ENCODE results near the gene SHANK3. TPM values are rescaled to one million over a fixed set of nuclear protein-coding genes. Genes with fewer than 3 reads are reported as not detected.

The SHANK3 gene
- total and polyA plus RNA-seq, 2 experiments from 2014 or later, result 3.3 to 14.4 TPM

GRCh38 chr22:50701076-50701419 lies 28.4 kb downstream of the SHANK3 start:
- DNase-seq (ENCODE audit: low read depth in 1 of 2, low spot score in 1 of 2), result no peak
- TF ChIP-seq, protein P1, sequence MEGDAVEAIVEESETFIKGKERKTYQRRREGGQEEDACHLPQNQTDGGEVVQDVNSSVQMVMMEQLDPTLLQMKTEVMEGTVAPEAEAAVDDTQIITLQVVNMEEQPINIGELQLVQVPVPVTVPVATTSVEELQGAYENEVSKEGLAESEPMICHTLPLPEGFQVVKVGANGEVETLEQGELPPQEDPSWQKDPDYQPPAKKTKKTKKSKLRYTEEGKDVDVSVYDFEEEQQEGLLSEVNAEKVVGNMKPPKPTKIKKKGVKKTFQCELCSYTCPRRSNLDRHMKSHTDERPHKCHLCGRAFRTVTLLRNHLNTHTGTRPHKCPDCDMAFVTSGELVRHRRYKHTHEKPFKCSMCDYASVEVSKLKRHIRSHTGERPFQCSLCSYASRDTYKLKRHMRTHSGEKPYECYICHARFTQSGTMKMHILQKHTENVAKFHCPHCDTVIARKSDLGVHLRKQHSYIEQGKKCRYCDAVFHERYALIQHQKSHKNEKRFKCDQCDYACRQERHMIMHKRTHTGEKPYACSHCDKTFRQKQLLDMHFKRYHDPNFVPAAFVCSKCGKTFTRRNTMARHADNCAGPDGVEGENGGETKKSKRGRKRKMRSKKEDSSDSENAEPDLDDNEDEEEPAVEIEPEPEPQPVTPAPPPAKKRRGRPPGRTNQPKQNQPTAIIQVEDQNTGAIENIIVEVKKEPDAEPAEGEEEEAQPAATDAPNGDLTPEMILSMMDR (IDR thresholded peaks at IDR 0.05; ENCODE audit: low read depth, low read length), result no peak
- H3K4me1 ChIP-seq (ENCODE audit: low read depth), result peaks cover 6% of the 10 kb centered on the region
- H3K36me3 ChIP-seq, result no peaks in the 10 kb centered on the region
- no peak overlapping the region for H3K27ac ChIP-seq
- H3K27me3 ChIP-seq, result no peaks in the 10 kb centered on the region
- no peaks in the 10 kb centered on the region for H3K9me3 ChIP-seq (ENCODE audit: low read depth)
- H3K4me3 ChIP-seq, result no peak overlapping the region

DNA sequence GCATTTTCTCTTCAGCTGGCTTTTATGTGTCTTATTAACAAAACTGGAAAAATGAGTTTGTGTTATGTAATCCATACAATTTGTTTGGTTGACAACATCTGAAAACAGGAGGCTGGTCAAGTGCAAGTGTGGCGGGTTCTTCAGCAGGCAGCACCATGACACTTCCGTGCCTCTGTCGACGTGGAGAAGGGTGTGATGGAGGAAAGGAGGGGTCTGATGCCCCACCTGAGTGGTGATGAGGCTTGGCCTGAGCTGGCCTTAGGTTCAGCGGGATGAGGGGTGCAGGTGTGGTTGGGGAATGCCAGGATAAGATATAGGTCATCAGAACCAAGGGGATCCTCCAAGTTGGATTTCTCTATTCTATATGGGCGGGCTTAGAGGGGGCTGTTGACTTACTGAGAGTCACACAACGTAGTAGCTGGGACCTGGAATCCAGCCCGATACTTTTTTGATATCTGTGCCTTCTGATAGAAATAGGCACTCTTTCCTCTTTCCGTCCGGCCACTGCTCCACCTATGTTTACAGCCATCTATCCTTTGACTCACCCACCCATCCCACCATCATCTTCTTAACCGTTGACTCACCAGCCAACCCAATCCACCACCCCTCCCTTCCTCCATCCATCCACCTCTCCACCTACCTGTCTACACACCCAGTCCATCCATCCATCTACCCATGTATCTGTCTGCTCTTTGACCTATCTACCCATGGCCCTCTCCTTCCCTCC lies 29.0 kb downstream of the SHANK3 start:
- H3K27me3 ChIP-seq, result no peaks in the 10 kb centered on the region
- H3K4me1 ChIP-seq (ENCODE audit: low read depth), result peaks cover 6% of the 10 kb centered on the region
- no peaks in the 10 kb centered on the region for H3K9me3 ChIP-seq (ENCODE audit: low read depth)
- no peaks in the 10 kb centered on the region for H3K36me3 ChIP-seq
- TF ChIP-seq, protein P1 (IDR thresholded peaks at IDR 0.05; ENCODE audit: low read depth, low read length), result no peak
- DNase-seq (ENCODE audit: low read depth in 1 of 2, low spot score in 1 of 2), result no peak
- H3K27ac ChIP-seq, result no peak overlapping the region
- H3K4me3 ChIP-seq, result no peak overlapping the region

- H3K27ac ChIP-seq, result no peak overlapping the region
- TF ChIP-seq, protein P1 (IDR thresholded peaks at IDR 0.05; ENCODE audit: low read depth, low read length), result no peak
- H3K9me3 ChIP-seq (ENCODE audit: low read depth), result no peaks in the 10 kb centered on the region
- H3K27me3 ChIP-seq, result no peaks in the 10 kb centered on the region
- no peak overlapping the region for H3K4me3 ChIP-seq
- peaks cover 6% of the 10 kb centered on the region for H3K4me1 ChIP-seq (ENCODE audit: low read depth)
- no peaks in the 10 kb centered on the region for H3K36me3 ChIP-seq
- no peak for DNase-seq (ENCODE audit: low read depth in 1 of 2, low spot score in 1 of 2)
Measured at GRCh38 chr22:50702261-50702671, 29.6 kb downstream of the SHANK3 start.

GRCh38 chr22:50702821-50703725 lies 30.4 kb downstream of the SHANK3 start:
- Histone ChIP-seq H3K4me1 (ENCODE audit: low read depth) (peaks cover 6% of the 10 kb centered on the region), H3K4me3 (no peak overlapping the region), H3K36me3 (no peaks in the 10 kb centered on the region), H3K27me3 (no peaks in the 10 kb centered on the region), H3K9me3 (ENCODE audit: low read depth) (no peaks in the 10 kb centered on the region), H3K27ac (no peak overlapping the region)
- no peak for DNase-seq (ENCODE audit: low read depth in 1 of 2, low spot score in 1 of 2)
- TF ChIP-seq, protein P1 (IDR thresholded peaks at IDR 0.05; ENCODE audit: low read depth, low read length), result no peak

- no peak for DNase-seq (ENCODE audit: low read depth in 1 of 2, low spot score in 1 of 2)
- Histone ChIP-seq H3K27ac (no peak overlapping the region), H3K4me1 (ENCODE audit: low read depth) (peaks cover 6% of the 10 kb centered on the region), H3K9me3 (ENCODE audit: low read depth) (no peaks in the 10 kb centered on the region), H3K4me3 (no peak overlapping the region), H3K36me3 (no peaks in the 10 kb centered on the region), H3K27me3 (no peaks in the 10 kb centered on the region)
- TF ChIP-seq, protein P1 (IDR thresholded peaks at IDR 0.05; ENCODE audit: low read depth, low read length), result no peak
Measured at GRCh38 chr22:50703726-50704509, 31.3 kb downstream of the SHANK3 start.

Measured in cardiac muscle cell (in vitro differentiated cells and primary cell).